GM12878 (cell line): ENCODE results near the gene NADSYN1. TPM values are rescaled to one million over a fixed set of nuclear protein-coding genes. Genes with fewer than 3 reads are reported as not detected.

Source experiments
- MXI1 ChIP-seq: fragments of 150-350 bp; IDR thresholded peaks from 2 replicates; pipeline ENCODE4 v1.6.1; 2011; ENCODE audit warnings: low read depth, mild to moderate bottlenecking, inconsistent platforms, low read length, improper control_type of control experiment
- POLR2AphosphoS5 ChIP-seq: IDR thresholded peaks from 2 replicates; pipeline ENCODE4 v1.6.1; 2011; ENCODE audit warnings: mild to moderate bottlenecking, low read length, inconsistent platforms
- ZNF217 ChIP-seq: fragments of 450-650 bp; IDR thresholded peaks from 2 replicates; pipeline ENCODE4 v1.6.1; 2017; ENCODE audit warnings: antibody characterized with exemption, mild to moderate bottlenecking
- polyA plus RNA-seq, 11 experiments: library from polyadenylated mRNA; depleted of rRNA in 4 of 11; unstranded in 6 of 11; stranded (reverse) in 5 of 11; fragments of >200 nt; fragmentation: Nextera tagmentation in 4 of 11; fragmentation: Illumina TruSeq in 1 of 11; extraction: Ambion mirVana in 4 of 11; extraction: Trizol in 1 of 11; gene quantifications; 1 replicate in 1 of 11; 2 replicates in 10 of 11; pipeline versions ENCODE4 v1.2.1 to v1.2.3, GENCODE V29; 2011 to 2016; ENCODE audit warnings: inconsistent platforms in 2 of 11, missing spikeins in 2 of 11, low read depth in 1 of 11
- total RNA-seq, 4 experiments: library from RNA; depleted of rRNA in 3 of 4; stranded (reverse); fragments of >200 nt in 3 of 4; fragmentation: Illumina TruSeq in 1 of 4; extraction: Trizol in 1 of 4; gene quantifications; 2 replicates each; pipeline versions ENCODE4 v1.2.1 to v1.2.3, GENCODE V29; 2013 to 2021
- TF ChIP-seq, protein P1 (sequence below): IDR thresholded peaks from 2 replicates; pipeline ENCODE4 v1.6.1; 2012; ENCODE audit warnings: improper control_type of control experiment, low read depth, low read length; ENCODE audit not compliant: insufficient replicate concordance
- TF ChIP-seq, protein P2 (sequence below): IDR thresholded peaks from 2 replicates; pipeline ENCODE4 v1.6.1; 2012; ENCODE audit warnings: mild to moderate bottlenecking, low read depth, low read length
- TF ChIP-seq, protein P3 (sequence below): fragments of 450-650 bp; IDR thresholded peaks from 2 replicates; pipeline ENCODE4 v1.6.1; 2018; ENCODE audit warnings: borderline replicate concordance, mild to moderate bottlenecking; ENCODE audit not compliant: partially characterized antibody

Gene NADSYN1
- total and polyA plus RNA-seq, 10 of the 15 experiments (the other 5 are each of a cell fraction or from before 2014, with no cell fraction given): 12.2 to 90.2 (median 69.5) TPM

DNA sequence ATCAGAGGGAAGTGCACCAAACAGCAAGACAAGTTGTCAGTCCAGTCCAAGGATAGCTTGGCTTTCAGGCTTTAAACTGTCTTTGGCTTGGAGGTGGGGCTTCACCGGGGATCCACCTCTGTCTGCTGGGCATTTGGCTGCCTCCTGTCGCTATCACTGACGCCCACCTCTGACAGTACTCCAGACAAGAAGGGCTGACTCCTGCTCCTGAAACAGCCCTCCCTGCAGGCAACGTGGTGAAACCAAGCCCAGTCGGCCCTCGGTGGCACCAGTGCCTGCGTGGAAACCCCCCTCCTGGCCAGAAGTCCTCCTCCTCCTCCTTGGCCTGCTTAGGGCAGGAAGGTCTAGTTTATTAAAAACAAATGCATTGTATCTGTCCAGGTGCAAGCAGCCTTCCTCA, 21.7 kb upstream of the NADSYN1 start (continued):
- TF ChIP-seq, protein P1, sequence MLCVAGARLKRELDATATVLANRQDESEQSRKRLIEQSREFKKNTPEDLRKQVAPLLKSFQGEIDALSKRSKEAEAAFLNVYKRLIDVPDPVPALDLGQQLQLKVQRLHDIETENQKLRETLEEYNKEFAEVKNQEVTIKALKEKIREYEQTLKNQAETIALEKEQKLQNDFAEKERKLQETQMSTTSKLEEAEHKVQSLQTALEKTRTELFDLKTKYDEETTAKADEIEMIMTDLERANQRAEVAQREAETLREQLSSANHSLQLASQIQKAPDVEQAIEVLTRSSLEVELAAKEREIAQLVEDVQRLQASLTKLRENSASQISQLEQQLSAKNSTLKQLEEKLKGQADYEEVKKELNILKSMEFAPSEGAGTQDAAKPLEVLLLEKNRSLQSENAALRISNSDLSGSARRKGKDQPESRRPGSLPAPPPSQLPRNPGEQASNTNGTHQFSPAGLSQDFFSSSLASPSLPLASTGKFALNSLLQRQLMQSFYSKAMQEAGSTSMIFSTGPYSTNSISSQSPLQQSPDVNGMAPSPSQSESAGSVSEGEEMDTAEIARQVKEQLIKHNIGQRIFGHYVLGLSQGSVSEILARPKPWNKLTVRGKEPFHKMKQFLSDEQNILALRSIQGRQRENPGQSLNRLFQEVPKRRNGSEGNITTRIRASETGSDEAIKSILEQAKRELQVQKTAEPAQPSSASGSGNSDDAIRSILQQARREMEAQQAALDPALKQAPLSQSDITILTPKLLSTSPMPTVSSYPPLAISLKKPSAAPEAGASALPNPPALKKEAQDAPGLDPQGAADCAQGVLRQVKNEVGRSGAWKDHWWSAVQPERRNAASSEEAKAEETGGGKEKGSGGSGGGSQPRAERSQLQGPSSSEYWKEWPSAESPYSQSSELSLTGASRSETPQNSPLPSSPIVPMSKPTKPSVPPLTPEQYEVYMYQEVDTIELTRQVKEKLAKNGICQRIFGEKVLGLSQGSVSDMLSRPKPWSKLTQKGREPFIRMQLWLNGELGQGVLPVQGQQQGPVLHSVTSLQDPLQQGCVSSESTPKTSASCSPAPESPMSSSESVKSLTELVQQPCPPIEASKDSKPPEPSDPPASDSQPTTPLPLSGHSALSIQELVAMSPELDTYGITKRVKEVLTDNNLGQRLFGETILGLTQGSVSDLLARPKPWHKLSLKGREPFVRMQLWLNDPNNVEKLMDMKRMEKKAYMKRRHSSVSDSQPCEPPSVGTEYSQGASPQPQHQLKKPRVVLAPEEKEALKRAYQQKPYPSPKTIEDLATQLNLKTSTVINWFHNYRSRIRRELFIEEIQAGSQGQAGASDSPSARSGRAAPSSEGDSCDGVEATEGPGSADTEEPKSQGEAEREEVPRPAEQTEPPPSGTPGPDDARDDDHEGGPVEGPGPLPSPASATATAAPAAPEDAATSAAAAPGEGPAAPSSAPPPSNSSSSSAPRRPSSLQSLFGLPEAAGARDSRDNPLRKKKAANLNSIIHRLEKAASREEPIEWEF: no peak
- TF ChIP-seq, protein P2, sequence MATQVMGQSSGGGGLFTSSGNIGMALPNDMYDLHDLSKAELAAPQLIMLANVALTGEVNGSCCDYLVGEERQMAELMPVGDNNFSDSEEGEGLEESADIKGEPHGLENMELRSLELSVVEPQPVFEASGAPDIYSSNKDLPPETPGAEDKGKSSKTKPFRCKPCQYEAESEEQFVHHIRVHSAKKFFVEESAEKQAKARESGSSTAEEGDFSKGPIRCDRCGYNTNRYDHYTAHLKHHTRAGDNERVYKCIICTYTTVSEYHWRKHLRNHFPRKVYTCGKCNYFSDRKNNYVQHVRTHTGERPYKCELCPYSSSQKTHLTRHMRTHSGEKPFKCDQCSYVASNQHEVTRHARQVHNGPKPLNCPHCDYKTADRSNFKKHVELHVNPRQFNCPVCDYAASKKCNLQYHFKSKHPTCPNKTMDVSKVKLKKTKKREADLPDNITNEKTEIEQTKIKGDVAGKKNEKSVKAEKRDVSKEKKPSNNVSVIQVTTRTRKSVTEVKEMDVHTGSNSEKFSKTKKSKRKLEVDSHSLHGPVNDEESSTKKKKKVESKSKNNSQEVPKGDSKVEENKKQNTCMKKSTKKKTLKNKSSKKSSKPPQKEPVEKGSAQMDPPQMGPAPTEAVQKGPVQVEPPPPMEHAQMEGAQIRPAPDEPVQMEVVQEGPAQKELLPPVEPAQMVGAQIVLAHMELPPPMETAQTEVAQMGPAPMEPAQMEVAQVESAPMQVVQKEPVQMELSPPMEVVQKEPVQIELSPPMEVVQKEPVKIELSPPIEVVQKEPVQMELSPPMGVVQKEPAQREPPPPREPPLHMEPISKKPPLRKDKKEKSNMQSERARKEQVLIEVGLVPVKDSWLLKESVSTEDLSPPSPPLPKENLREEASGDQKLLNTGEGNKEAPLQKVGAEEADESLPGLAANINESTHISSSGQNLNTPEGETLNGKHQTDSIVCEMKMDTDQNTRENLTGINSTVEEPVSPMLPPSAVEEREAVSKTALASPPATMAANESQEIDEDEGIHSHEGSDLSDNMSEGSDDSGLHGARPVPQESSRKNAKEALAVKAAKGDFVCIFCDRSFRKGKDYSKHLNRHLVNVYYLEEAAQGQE: no peak
- TF ChIP-seq ZNF217: no peak
- TF ChIP-seq MXI1: no peak
- TF ChIP-seq, protein P3, sequence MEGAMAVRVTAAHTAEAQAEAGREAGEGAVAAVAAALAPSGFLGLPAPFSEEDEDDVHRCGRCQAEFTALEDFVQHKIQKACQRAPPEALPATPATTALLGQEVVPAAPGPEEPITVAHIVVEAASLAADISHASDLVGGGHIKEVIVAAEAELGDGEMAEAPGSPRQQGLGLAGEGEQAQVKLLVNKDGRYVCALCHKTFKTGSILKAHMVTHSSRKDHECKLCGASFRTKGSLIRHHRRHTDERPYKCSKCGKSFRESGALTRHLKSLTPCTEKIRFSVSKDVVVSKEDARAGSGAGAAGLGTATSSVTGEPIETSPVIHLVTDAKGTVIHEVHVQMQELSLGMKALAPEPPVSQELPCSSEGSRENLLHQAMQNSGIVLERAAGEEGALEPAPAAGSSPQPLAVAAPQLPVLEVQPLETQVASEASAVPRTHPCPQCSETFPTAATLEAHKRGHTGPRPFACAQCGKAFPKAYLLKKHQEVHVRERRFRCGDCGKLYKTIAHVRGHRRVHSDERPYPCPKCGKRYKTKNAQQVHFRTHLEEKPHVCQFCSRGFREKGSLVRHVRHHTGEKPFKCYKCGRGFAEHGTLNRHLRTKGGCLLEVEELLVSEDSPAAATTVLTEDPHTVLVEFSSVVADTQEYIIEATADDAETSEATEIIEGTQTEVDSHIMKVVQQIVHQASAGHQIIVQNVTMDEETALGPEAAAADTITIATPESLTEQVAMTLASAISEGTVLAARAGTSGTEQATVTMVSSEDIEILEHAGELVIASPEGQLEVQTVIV: no peak
- TF ChIP-seq POLR2AphosphoS5: no peak
